NCI-H524 treated with DMSO at 0.1 percent for 48 hours (cell line): ENCODE results near the gene RAP1GDS1.

Experiments used
- DNase-seq: peaks from one replicate; lab custom pipeline; 2025; lab: John Stamatoyannopoulos, UW

Gene RAP1GDS1

GRCh38 chr4:98260579-98261404, at the start of gene RAP1GDS1:
Gene RAP1GDS1 (plus strand): TSS chr4:98261384. CDS start chr4:98261566, 182 bp downstream.
- peak; percentile 58 for DNase-seq

GRCh38 chr4:98222306-98222705, 38.9 kb upstream of the RAP1GDS1 start:
- no peak for DNase-seq

- DNase-seq, result no peak
These were observed 34.8 kb upstream of the RAP1GDS1 start for GRCh38 chr4:98226396-98226795.

GRCh38 chr4:98230961-98231360, 30.2 kb upstream of the RAP1GDS1 start:
- no peak for DNase-seq

- DNase-seq, result no peak
These were observed 29.0 kb upstream of the RAP1GDS1 start for GRCh38 chr4:98232202-98232601.

- no peak for DNase-seq
These were observed 24.0 kb upstream of the RAP1GDS1 start for GRCh38 chr4:98237204-98237603.

- no peak for DNase-seq
These were observed 19.1 kb upstream of the RAP1GDS1 start for GRCh38 chr4:98242063-98242462.

- DNase-seq, result no peak
These were observed 18.6 kb upstream of the RAP1GDS1 start for GRCh38 chr4:98242538-98242937.

GRCh38 chr4:98245226-98245625, 16.0 kb upstream of the RAP1GDS1 start:
- no peak for DNase-seq

- DNase-seq, result no peak
These were observed 12.2 kb upstream of the RAP1GDS1 start for GRCh38 chr4:98248934-98249333.

GRCh38 chr4:98249831-98250230, 11.4 kb upstream of the RAP1GDS1 start:
- no peak for DNase-seq

GRCh38 chr4:98253499-98253898, 7.7 kb upstream of the RAP1GDS1 start:
- no peak for DNase-seq

- no peak for DNase-seq
These were observed 1.1 kb upstream of the RAP1GDS1 start for GRCh38 chr4:98260047-98260578.

GRCh38 chr4:98261405-98262291, 464 bp downstream of the RAP1GDS1 start:
- no peak for DNase-seq

GRCh38 chr4:98262431-98262830, 1.2 kb downstream of the RAP1GDS1 start:
- no peak for DNase-seq

- no peak for DNase-seq
These were observed 6.3 kb downstream of the RAP1GDS1 start for GRCh38 chr4:98267498-98267897.

GRCh38 chr4:98275145-98275544, 14.0 kb downstream of the RAP1GDS1 start:
- no peak for DNase-seq

- DNase-seq, result no peak
These were observed 22.3 kb downstream of the RAP1GDS1 start for GRCh38 chr4:98283219-98284189.

- DNase-seq, result no peak
These were observed 23.5 kb downstream of the RAP1GDS1 start for GRCh38 chr4:98284640-98285046.

GRCh38 chr4:98285676-98286075, 24.5 kb downstream of the RAP1GDS1 start:
- DNase-seq, result no peak

GRCh38 chr4:98287328-98287727, 26.1 kb downstream of the RAP1GDS1 start:
- DNase-seq, result no peak
